ENCODE data around the gene CCDC88C. TPM values are rescaled to one million over a fixed set of nuclear protein-coding genes. Genes with fewer than 3 reads are reported as not detected.

The CCDC88C gene
- total RNA-seq, 1 donor from 2014 or later: 12.4 TPM

- no peak overlapping the region for H3K9ac ChIP-seq (ENCODE audit: low read length)
- no peaks in the 10 kb centered on the region for H3K36me3 ChIP-seq (ENCODE audit: insufficient read depth, low read length)
- no peak overlapping the region for H3K4me2 ChIP-seq (ENCODE audit: low read length)
- Mint-ChIP-seq H3K27ac (ENCODE audit: unreplicated experiment) (no peak overlapping the region), H3K27me3 (ENCODE audit: low read depth, unreplicated experiment) (no peaks in the 10 kb centered on the region), H3K36me3 (ENCODE audit: low read depth, unreplicated experiment) (peaks cover 21% of the 10 kb centered on the region), H3K9me3 (ENCODE audit: unreplicated experiment) (no peaks in the 10 kb centered on the region), H3K4me3 (ENCODE audit: unreplicated experiment) (no peak overlapping the region), H3K4me1 (ENCODE audit: low read depth, unreplicated experiment) (no peaks in the 10 kb centered on the region)
- H3K4me3 ChIP-seq (ENCODE audit: insufficient read depth, low read depth, low read length): no peak overlapping the region
- H3K27me3 ChIP-seq (ENCODE audit: insufficient read depth, low read length): no peaks in the 10 kb centered on the region
- no peak overlapping the region for H3K27ac ChIP-seq (ENCODE audit: low read depth, low read length)
- DNase-seq (ENCODE audit: low read depth): no peak
- no peak overlapping the region for H2AFZ ChIP-seq (ENCODE audit: low read depth, low read length)
- no peaks in the 10 kb centered on the region for H3K79me2 ChIP-seq (ENCODE audit: insufficient read depth, low read length)
- H4K20me1 ChIP-seq (ENCODE audit: insufficient read depth, low read length): no peaks in the 10 kb centered on the region
- TF ChIP-seq, protein P1, sequence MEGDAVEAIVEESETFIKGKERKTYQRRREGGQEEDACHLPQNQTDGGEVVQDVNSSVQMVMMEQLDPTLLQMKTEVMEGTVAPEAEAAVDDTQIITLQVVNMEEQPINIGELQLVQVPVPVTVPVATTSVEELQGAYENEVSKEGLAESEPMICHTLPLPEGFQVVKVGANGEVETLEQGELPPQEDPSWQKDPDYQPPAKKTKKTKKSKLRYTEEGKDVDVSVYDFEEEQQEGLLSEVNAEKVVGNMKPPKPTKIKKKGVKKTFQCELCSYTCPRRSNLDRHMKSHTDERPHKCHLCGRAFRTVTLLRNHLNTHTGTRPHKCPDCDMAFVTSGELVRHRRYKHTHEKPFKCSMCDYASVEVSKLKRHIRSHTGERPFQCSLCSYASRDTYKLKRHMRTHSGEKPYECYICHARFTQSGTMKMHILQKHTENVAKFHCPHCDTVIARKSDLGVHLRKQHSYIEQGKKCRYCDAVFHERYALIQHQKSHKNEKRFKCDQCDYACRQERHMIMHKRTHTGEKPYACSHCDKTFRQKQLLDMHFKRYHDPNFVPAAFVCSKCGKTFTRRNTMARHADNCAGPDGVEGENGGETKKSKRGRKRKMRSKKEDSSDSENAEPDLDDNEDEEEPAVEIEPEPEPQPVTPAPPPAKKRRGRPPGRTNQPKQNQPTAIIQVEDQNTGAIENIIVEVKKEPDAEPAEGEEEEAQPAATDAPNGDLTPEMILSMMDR (IDR thresholded peaks at IDR 0.05; ENCODE audit: insufficient read depth, low read depth, low read length): no peak
- TF ChIP-seq EZH2 (IDR thresholded peaks at IDR 0.05; ENCODE audit: insufficient read depth, low read length): no peak
- H3K4me1 ChIP-seq (ENCODE audit: insufficient read depth, low read length): no peaks in the 10 kb centered on the region
- no peaks in the 10 kb centered on the region for H3K9me3 ChIP-seq (ENCODE audit: insufficient read depth, low read depth, low read length)
- FAIRE-seq: no peak
These were observed 110.6 kb downstream of the CCDC88C start for GRCh38 chr14:91307046-91307445.

DNA sequence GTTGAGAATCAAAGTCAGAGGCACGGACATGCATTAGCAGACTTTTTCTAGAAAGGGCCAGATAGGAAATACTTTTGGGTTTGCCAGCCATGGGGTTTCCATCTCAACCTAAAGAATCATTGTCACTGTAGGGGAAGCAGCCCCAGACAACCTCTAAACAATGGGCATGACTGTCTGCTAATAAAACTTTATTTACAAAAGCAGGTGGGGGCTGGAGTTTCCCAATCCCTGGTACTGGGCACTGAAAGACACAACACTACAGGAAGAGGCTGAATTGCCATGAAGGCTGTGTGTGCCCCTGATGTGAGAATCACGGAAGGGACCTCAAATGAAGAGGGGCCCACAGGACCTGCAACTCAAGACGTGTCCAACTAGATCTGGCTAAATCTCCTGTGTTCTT, 111.1 kb downstream of the CCDC88C start:
- Mint-ChIP-seq H3K36me3 (ENCODE audit: low read depth, unreplicated experiment) (peaks cover 21% of the 10 kb centered on the region), H3K4me3 (ENCODE audit: unreplicated experiment) (no peak overlapping the region), H3K9me3 (ENCODE audit: unreplicated experiment) (no peaks in the 10 kb centered on the region), H3K27me3 (ENCODE audit: low read depth, unreplicated experiment) (no peaks in the 10 kb centered on the region), H3K4me1 (ENCODE audit: low read depth, unreplicated experiment) (no peaks in the 10 kb centered on the region), H3K27ac (ENCODE audit: unreplicated experiment) (no peak overlapping the region)
- DNase-seq (ENCODE audit: low read depth) (no peak), FAIRE-seq (no peak)
- Histone ChIP-seq H4K20me1 (ENCODE audit: insufficient read depth, low read length) (no peaks in the 10 kb centered on the region), H3K4me2 (ENCODE audit: low read length) (no peak overlapping the region), H3K36me3 (ENCODE audit: insufficient read depth, low read length) (no peaks in the 10 kb centered on the region), H2AFZ (ENCODE audit: low read depth, low read length) (no peak overlapping the region), H3K9me3 (ENCODE audit: insufficient read depth, low read depth, low read length) (no peaks in the 10 kb centered on the region), H3K79me2 (ENCODE audit: insufficient read depth, low read length) (no peaks in the 10 kb centered on the region), H3K27ac (ENCODE audit: low read depth, low read length) (no peak overlapping the region), H3K4me1 (ENCODE audit: insufficient read depth, low read length) (no peaks in the 10 kb centered on the region), H3K9ac (ENCODE audit: low read length) (no peak overlapping the region), H3K27me3 (ENCODE audit: insufficient read depth, low read length) (peaks cover 3% of the 10 kb centered on the region), H3K4me3 (ENCODE audit: insufficient read depth, low read depth, low read length) (no peak overlapping the region)
- TF ChIP-seq EZH2 (IDR thresholded peaks at IDR 0.05; ENCODE audit: insufficient read depth, low read length): no peak
- TF ChIP-seq, protein P1 (IDR thresholded peaks at IDR 0.05; ENCODE audit: insufficient read depth, low read depth, low read length): no peak

- TF ChIP-seq EZH2 (IDR thresholded peaks at IDR 0.05; ENCODE audit: insufficient read depth, low read length): no peak
- TF ChIP-seq, protein P1 (IDR thresholded peaks at IDR 0.05; ENCODE audit: insufficient read depth, low read depth, low read length): no peak
- no peak overlapping the region for H2AFZ ChIP-seq (ENCODE audit: low read depth, low read length)
- Mint-ChIP-seq H3K27ac (ENCODE audit: unreplicated experiment) (no peak overlapping the region), H3K4me1 (ENCODE audit: low read depth, unreplicated experiment) (no peaks in the 10 kb centered on the region), H3K27me3 (ENCODE audit: low read depth, unreplicated experiment) (no peaks in the 10 kb centered on the region), H3K4me3 (ENCODE audit: unreplicated experiment) (no peak overlapping the region), H3K9me3 (ENCODE audit: unreplicated experiment) (no peaks in the 10 kb centered on the region), H3K36me3 (ENCODE audit: low read depth, unreplicated experiment) (peaks cover 18% of the 10 kb centered on the region)
- H3K9me3 ChIP-seq (ENCODE audit: insufficient read depth, low read depth, low read length): no peaks in the 10 kb centered on the region
- H3K36me3 ChIP-seq (ENCODE audit: insufficient read depth, low read length): no peaks in the 10 kb centered on the region
- DNase-seq (ENCODE audit: low read depth): no peak
- no peaks in the 10 kb centered on the region for H4K20me1 ChIP-seq (ENCODE audit: insufficient read depth, low read length)
- H3K27me3 ChIP-seq (ENCODE audit: insufficient read depth, low read length): peaks cover 3% of the 10 kb centered on the region
- no peak overlapping the region for H3K4me3 ChIP-seq (ENCODE audit: insufficient read depth, low read depth, low read length)
- H3K4me2 ChIP-seq (ENCODE audit: low read length): no peak overlapping the region
- H3K9ac ChIP-seq (ENCODE audit: low read length): no peak overlapping the region
- no peaks in the 10 kb centered on the region for H3K4me1 ChIP-seq (ENCODE audit: insufficient read depth, low read length)
- FAIRE-seq: no peak
- no peaks in the 10 kb centered on the region for H3K79me2 ChIP-seq (ENCODE audit: insufficient read depth, low read length)
- H3K27ac ChIP-seq (ENCODE audit: low read depth, low read length): no peak overlapping the region
These were observed 111.8 kb downstream of the CCDC88C start for GRCh38 chr14:91305650-91306431.
